HepG2 (cell line): Measurements from ENCODE around the gene PANK1.

Source experiments
- ATF6 ChIP-seq: sonication (generic); formaldehyde crosslinking; conservative IDR thresholded peaks from 2 replicates; pipeline ENCODE4 v1.4.0; 2020; ENCODE audit warnings: missing genetic modification reagents
- CTCF ChIP-seq: sonication (generic); formaldehyde crosslinking; IDR thresholded peaks from 2 replicates; pipeline ENCODE4 v1.5.0; 2020; ENCODE audit warnings: mild to moderate bottlenecking, missing genetic modification reagents, moderate library complexity
- E2F1 ChIP-seq: sonication (generic); formaldehyde crosslinking; IDR thresholded peaks from 2 replicates; pipeline ENCODE4 v1.5.0; 2020; ENCODE audit warnings: missing genetic modification reagents
- EP300 ChIP-seq, 3 experiments: sonication (generic) in 1 of 3; formaldehyde crosslinking in 1 of 3; IDR thresholded peaks; 2 replicates each; pipeline versions ENCODE4 v1.5.1 to v1.6.1; 2011 to 2020; ENCODE audit warnings: low read depth in 2 of 3, low read length in 2 of 3, borderline replicate concordance in 1 of 3, improper control_type of control experiment in 1 of 3, mild to moderate bottlenecking in 1 of 3, missing genetic modification reagents in 1 of 3, moderate library complexity in 1 of 3
- EZH2 ChIP-seq: conservative IDR thresholded peaks from 2 replicates; pipeline ENCODE4 v1.6.1; 2012; ENCODE audit warnings: mild to moderate bottlenecking, low read depth, low read length, moderate library complexity
- POLR2A ChIP-seq, 2 experiments: IDR thresholded peaks; 2 replicates each; pipeline ENCODE4 v1.6.1; 2011; ENCODE audit warnings: low read depth in 2 of 2, low read length in 2 of 2, mild to moderate bottlenecking in 1 of 2, moderate library complexity in 1 of 2; ENCODE audit not compliant: insufficient read depth in 1 of 2
- ZNF564 ChIP-seq: sonication (generic); formaldehyde crosslinking; IDR thresholded peaks from 2 replicates; pipeline ENCODE4 v1.8.1; 2023; ENCODE audit warnings: mild to moderate bottlenecking, missing genetic modification reagents
- ZNF580 ChIP-seq: IDR thresholded peaks from 2 replicates; pipeline ENCODE4 v1.6.1; 2016; ENCODE audit warnings: low read depth, borderline replicate concordance

- TF ChIP-seq CTCF (CRISPR knock-in tag) (no peak), ZNF580 (CRISPR knock-in tag) (no peak), E2F1 (no peak), ZNF564 (CRISPR knock-in tag) (no peak), EZH2 (no peak), POLR2A (IDR thresholded peaks at IDR 0.05; ENCODE audit: insufficient read depth in 1 of 2, low read depth in 2 of 2, low read length in 2 of 2) (no peak), EP300 (IDR thresholded peaks at IDR 0.05; ENCODE audit: low read depth in 2 of 2, low read length in 2 of 2) (no peak), EP300 (CRISPR knock-in tag; IDR thresholded peaks at IDR 0.05; ENCODE audit: borderline replicate concordance) (no peak), ATF6 (CRISPR knock-in tag) (no peak)
These were observed 63.0 kb downstream of the PANK1 start for GRCh38 chr10:89582022-89582421.
